ENCODE results near the gene FOXG1. TPM values are rescaled to one million over a fixed set of nuclear protein-coding genes. Genes with fewer than 3 reads are reported as not detected.

Gene FOXG1
- total and polyA plus RNA-seq, 9 donors = under 0.01 to 0.83 (median 0.09) TPM; not detected in 4

- Histone ChIP-seq H3K9me3 (replicated peaks; ENCODE audit: control insufficient read depth, low read depth, low read length) (no peaks in the 10 kb centered on the region), H3K4me3 (ENCODE audit: low read length) (no peak overlapping the region), H3K4me1 (ENCODE audit: control insufficient read depth, insufficient read depth, low read length) (no peaks in the 10 kb centered on the region), H3K27ac (ENCODE audit: low read length) (no peak overlapping the region), H3K27me3 (ENCODE audit: control insufficient read depth, insufficient read depth, low read length) (peaks cover 54% of the 10 kb centered on the region), H3K36me3 (ENCODE audit: control insufficient read depth, insufficient read depth, low read length) (no peaks in the 10 kb centered on the region)
- no peak for DNase-seq
- 0% methylated on average over 5 of the region's 14 CpGs for WGBS (ENCODE audit: insufficient coverage)
Observed at GRCh38 chr14:28755198-28755815, 11.3 kb upstream of the FOXG1 start.

GRCh38 chr14:28755884-28756268 lies 10.7 kb upstream of the FOXG1 start:
- Histone ChIP-seq H3K4me1 (ENCODE audit: control insufficient read depth, insufficient read depth, low read length) (no peaks in the 10 kb centered on the region), H3K27me3 (ENCODE audit: control insufficient read depth, insufficient read depth, low read length) (peaks cover 58% of the 10 kb centered on the region), H3K9me3 (replicated peaks; ENCODE audit: control insufficient read depth, low read depth, low read length) (no peaks in the 10 kb centered on the region), H3K4me3 (ENCODE audit: low read length) (no peak overlapping the region), H3K36me3 (ENCODE audit: control insufficient read depth, insufficient read depth, low read length) (no peaks in the 10 kb centered on the region), H3K27ac (ENCODE audit: low read length) (no peak overlapping the region)
- WGBS (ENCODE audit: insufficient coverage) = 17% methylated on average over 1 of the region's 3 CpGs
- no peak for DNase-seq

- H3K36me3 ChIP-seq (ENCODE audit: control insufficient read depth, insufficient read depth, low read length) = no peaks in the 10 kb centered on the region
- no peak overlapping the region for H3K4me3 ChIP-seq (ENCODE audit: low read length)
- no peaks in the 10 kb centered on the region for H3K9me3 ChIP-seq (replicated peaks; ENCODE audit: control insufficient read depth, low read depth, low read length)
- H3K27me3 ChIP-seq (ENCODE audit: control insufficient read depth, insufficient read depth, low read length) = peaks cover 63% of the 10 kb centered on the region
- H3K4me1 ChIP-seq (ENCODE audit: control insufficient read depth, insufficient read depth, low read length) = no peaks in the 10 kb centered on the region
- WGBS (ENCODE audit: insufficient coverage) = 0% methylated on average over 9 of the region's 18 CpGs
- H3K27ac ChIP-seq (ENCODE audit: low read length) = no peak overlapping the region
- DNase-seq = no peak
Observed at GRCh38 chr14:28756269-28756883, 10.2 kb upstream of the FOXG1 start.

- no peak overlapping the region for H3K4me3 ChIP-seq (ENCODE audit: low read length)
- DNase-seq = peak; percentile 54
- H3K27me3 ChIP-seq (ENCODE audit: control insufficient read depth, insufficient read depth, low read length) = peaks cover 70% of the 10 kb centered on the region
- 1% methylated on average over 9 of the region's 23 CpGs for WGBS (ENCODE audit: insufficient coverage)
- no peak overlapping the region for H3K27ac ChIP-seq (ENCODE audit: low read length)
- no peaks in the 10 kb centered on the region for H3K9me3 ChIP-seq (replicated peaks; ENCODE audit: control insufficient read depth, low read depth, low read length)
- no peaks in the 10 kb centered on the region for H3K4me1 ChIP-seq (ENCODE audit: control insufficient read depth, insufficient read depth, low read length)
- no peaks in the 10 kb centered on the region for H3K36me3 ChIP-seq (ENCODE audit: control insufficient read depth, insufficient read depth, low read length)
Observed at GRCh38 chr14:28756884-28757570, 9.6 kb upstream of the FOXG1 start.

- H3K27ac ChIP-seq (ENCODE audit: low read length) = no peak overlapping the region
- WGBS (ENCODE audit: insufficient coverage) = no CpG with 5 or more reads among the region's 7 CpGs
- no peaks in the 10 kb centered on the region for H3K4me1 ChIP-seq (ENCODE audit: control insufficient read depth, insufficient read depth, low read length)
- peaks cover 77% of the 10 kb centered on the region for H3K27me3 ChIP-seq (ENCODE audit: control insufficient read depth, insufficient read depth, low read length)
- H3K4me3 ChIP-seq (ENCODE audit: low read length) = no peak overlapping the region
- H3K9me3 ChIP-seq (replicated peaks; ENCODE audit: control insufficient read depth, low read depth, low read length) = no peaks in the 10 kb centered on the region
- DNase-seq = no peak
- H3K36me3 ChIP-seq (ENCODE audit: control insufficient read depth, insufficient read depth, low read length) = no peaks in the 10 kb centered on the region
Observed at GRCh38 chr14:28757786-28758185, 8.8 kb upstream of the FOXG1 start.

- H3K27me3 ChIP-seq (ENCODE audit: control insufficient read depth, insufficient read depth, low read length) = peaks cover 80% of the 10 kb centered on the region
- H3K27ac ChIP-seq (ENCODE audit: low read length) = no peak overlapping the region
- no peaks in the 10 kb centered on the region for H3K4me1 ChIP-seq (ENCODE audit: control insufficient read depth, insufficient read depth, low read length)
- H3K9me3 ChIP-seq (replicated peaks; ENCODE audit: control insufficient read depth, low read depth, low read length) = no peaks in the 10 kb centered on the region
- no peak for DNase-seq
- WGBS (ENCODE audit: insufficient coverage) = 0% methylated on average over 4 of the region's 12 CpGs
- H3K36me3 ChIP-seq (ENCODE audit: control insufficient read depth, insufficient read depth, low read length) = no peaks in the 10 kb centered on the region
- H3K4me3 ChIP-seq (ENCODE audit: low read length) = no peak overlapping the region
Observed at GRCh38 chr14:28758253-28758884, 8.2 kb upstream of the FOXG1 start.

GRCh38 chr14:28758885-28759652 lies 7.5 kb upstream of the FOXG1 start:
- no peak overlapping the region for H3K27ac ChIP-seq (ENCODE audit: low read length)
- no peak for DNase-seq
- no peaks in the 10 kb centered on the region for H3K9me3 ChIP-seq (replicated peaks; ENCODE audit: control insufficient read depth, low read depth, low read length)
- no peaks in the 10 kb centered on the region for H3K4me1 ChIP-seq (ENCODE audit: control insufficient read depth, insufficient read depth, low read length)
- H3K27me3 ChIP-seq (ENCODE audit: control insufficient read depth, insufficient read depth, low read length) = peaks cover 83% of the 10 kb centered on the region
- H3K36me3 ChIP-seq (ENCODE audit: control insufficient read depth, insufficient read depth, low read length) = no peaks in the 10 kb centered on the region
- H3K4me3 ChIP-seq (ENCODE audit: low read length) = no peak overlapping the region
- WGBS (ENCODE audit: insufficient coverage) = 3% methylated on average over 12 of the region's 30 CpGs

- H3K9me3 ChIP-seq (replicated peaks; ENCODE audit: control insufficient read depth, low read depth, low read length) = no peaks in the 10 kb centered on the region
- H3K4me1 ChIP-seq (ENCODE audit: control insufficient read depth, insufficient read depth, low read length) = no peaks in the 10 kb centered on the region
- peaks cover 88% of the 10 kb centered on the region for H3K27me3 ChIP-seq (ENCODE audit: control insufficient read depth, insufficient read depth, low read length)
- no peak overlapping the region for H3K27ac ChIP-seq (ENCODE audit: low read length)
- WGBS (ENCODE audit: insufficient coverage) = 5% methylated on average over 29 of the region's 36 CpGs
- DNase-seq = no peak
- no peaks in the 10 kb centered on the region for H3K36me3 ChIP-seq (ENCODE audit: control insufficient read depth, insufficient read depth, low read length)
- H3K4me3 ChIP-seq (ENCODE audit: low read length) = no peak overlapping the region
Observed at GRCh38 chr14:28759653-28760313, 6.8 kb upstream of the FOXG1 start.

GRCh38 chr14:28760431-28760996 lies 6.1 kb upstream of the FOXG1 start:
- H3K9me3 ChIP-seq (replicated peaks; ENCODE audit: control insufficient read depth, low read depth, low read length) = no peaks in the 10 kb centered on the region
- H3K4me3 ChIP-seq (ENCODE audit: low read length) = no peak overlapping the region
- H3K36me3 ChIP-seq (ENCODE audit: control insufficient read depth, insufficient read depth, low read length) = no peaks in the 10 kb centered on the region
- no peak overlapping the region for H3K27ac ChIP-seq (ENCODE audit: low read length)
- WGBS (ENCODE audit: insufficient coverage) = no CpG with 5 or more reads among the region's 9 CpGs
- peaks cover 87% of the 10 kb centered on the region for H3K27me3 ChIP-seq (ENCODE audit: control insufficient read depth, insufficient read depth, low read length)
- H3K4me1 ChIP-seq (ENCODE audit: control insufficient read depth, insufficient read depth, low read length) = peaks cover under 1% of the 10 kb centered on the region
- no peak for DNase-seq

Measured in muscle of leg (tissue), 11 donors.